ENCODE data around the gene MACROD1. TPM values are rescaled to one million over a fixed set of nuclear protein-coding genes. Genes with fewer than 3 reads are reported as not detected.

The MACROD1 gene
- total RNA-seq, 4 donors from 2014 or later: 30.6 to 45.0 (median 35.0) TPM

- Histone ChIP-seq H3K27me3 (no peaks in the 10 kb centered on the region), H3K27ac (peak overlapping the region; percentile 0 to 84 (median 43)), H3K9me3 (no peaks in the 10 kb centered on the region), H3K36me3 (no peaks in the 10 kb centered on the region), H3K4me3 (no peak overlapping the region), H3K4me1 (peaks cover 0 to 90% (median 31%) of the 10 kb centered on the region in 4 donors)
- TF ChIP-seq POLR2A (IDR thresholded peaks at IDR 0.05) (no peak), EP300 (IDR thresholded peaks at IDR 0.05) (no peak)
- TF ChIP-seq, protein P1, sequence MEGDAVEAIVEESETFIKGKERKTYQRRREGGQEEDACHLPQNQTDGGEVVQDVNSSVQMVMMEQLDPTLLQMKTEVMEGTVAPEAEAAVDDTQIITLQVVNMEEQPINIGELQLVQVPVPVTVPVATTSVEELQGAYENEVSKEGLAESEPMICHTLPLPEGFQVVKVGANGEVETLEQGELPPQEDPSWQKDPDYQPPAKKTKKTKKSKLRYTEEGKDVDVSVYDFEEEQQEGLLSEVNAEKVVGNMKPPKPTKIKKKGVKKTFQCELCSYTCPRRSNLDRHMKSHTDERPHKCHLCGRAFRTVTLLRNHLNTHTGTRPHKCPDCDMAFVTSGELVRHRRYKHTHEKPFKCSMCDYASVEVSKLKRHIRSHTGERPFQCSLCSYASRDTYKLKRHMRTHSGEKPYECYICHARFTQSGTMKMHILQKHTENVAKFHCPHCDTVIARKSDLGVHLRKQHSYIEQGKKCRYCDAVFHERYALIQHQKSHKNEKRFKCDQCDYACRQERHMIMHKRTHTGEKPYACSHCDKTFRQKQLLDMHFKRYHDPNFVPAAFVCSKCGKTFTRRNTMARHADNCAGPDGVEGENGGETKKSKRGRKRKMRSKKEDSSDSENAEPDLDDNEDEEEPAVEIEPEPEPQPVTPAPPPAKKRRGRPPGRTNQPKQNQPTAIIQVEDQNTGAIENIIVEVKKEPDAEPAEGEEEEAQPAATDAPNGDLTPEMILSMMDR (IDR thresholded peaks at IDR 0.05): no peak
- DNase-seq (ENCODE audit: low spot score in 2 of 2): no peak
- WGBS, 2 donors: 54 to 56% methylated on average over 7 of the region's 7 CpGs
Observed at GRCh38 chr11:64100782-64101353, 65.0 kb downstream of the MACROD1 start.

- H3K36me3 ChIP-seq: no peaks in the 10 kb centered on the region
- no peaks in the 10 kb centered on the region for H3K9me3 ChIP-seq
- no peaks in the 10 kb centered on the region for H3K27me3 ChIP-seq
- DNase-seq (ENCODE audit: low spot score in 2 of 2): no peak
- 82% methylated on average over 8 of the region's 8 CpGs for WGBS, 2 donors
- peak overlapping the region in 2 of 4 donors; percentile 81 to 84 for H3K27ac ChIP-seq
- H3K4me1 ChIP-seq: peaks cover 0 to 90% (median 34%) of the 10 kb centered on the region in 4 donors
- no peak overlapping the region for H3K4me3 ChIP-seq
- TF ChIP-seq EP300 (IDR thresholded peaks at IDR 0.05) (no peak), POLR2A (IDR thresholded peaks at IDR 0.05) (no peak)
- TF ChIP-seq, protein P1 (IDR thresholded peaks at IDR 0.05): no peak
Observed at GRCh38 chr11:64100360-64100759, 65.6 kb downstream of the MACROD1 start.

DNA sequence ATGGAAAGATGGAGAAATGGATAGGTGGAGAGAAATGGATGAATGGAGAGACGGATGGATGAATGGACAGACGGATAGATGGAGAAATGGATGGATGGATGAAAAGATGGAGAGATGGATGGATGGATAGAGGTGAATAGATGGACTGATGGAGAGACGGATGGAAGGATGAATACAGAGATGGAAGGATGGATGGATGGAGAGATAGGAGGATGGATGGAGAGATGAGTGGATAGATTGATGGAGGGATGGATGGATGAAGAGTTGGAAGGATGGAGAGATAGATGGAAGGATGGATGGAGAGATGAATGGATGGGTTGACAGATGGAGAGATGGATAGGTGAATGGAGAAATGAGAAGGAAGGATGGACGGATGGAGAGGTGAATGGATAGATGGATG is 66.5 kb downstream of the MACROD1 start:
- Histone ChIP-seq H3K27me3 (no peaks in the 10 kb centered on the region), H3K9me3 (no peaks in the 10 kb centered on the region), H3K4me3 (no peak overlapping the region), H3K36me3 (no peaks in the 10 kb centered on the region), H3K4me1 (peaks cover 0 to 90% (median 36%) of the 10 kb centered on the region in 4 donors), H3K27ac (peak overlapping the region in 2 of 4 donors; percentile 83 to 86)
- 73 to 97% methylated on average over 4 of the region's 4 CpGs for WGBS, 2 donors
- no peak for DNase-seq (ENCODE audit: low spot score in 2 of 2)
- TF ChIP-seq POLR2A (IDR thresholded peaks at IDR 0.05) (no peak), EP300 (IDR thresholded peaks at IDR 0.05) (no peak)
- TF ChIP-seq, protein P1 (IDR thresholded peaks at IDR 0.05): no peak

DNA sequence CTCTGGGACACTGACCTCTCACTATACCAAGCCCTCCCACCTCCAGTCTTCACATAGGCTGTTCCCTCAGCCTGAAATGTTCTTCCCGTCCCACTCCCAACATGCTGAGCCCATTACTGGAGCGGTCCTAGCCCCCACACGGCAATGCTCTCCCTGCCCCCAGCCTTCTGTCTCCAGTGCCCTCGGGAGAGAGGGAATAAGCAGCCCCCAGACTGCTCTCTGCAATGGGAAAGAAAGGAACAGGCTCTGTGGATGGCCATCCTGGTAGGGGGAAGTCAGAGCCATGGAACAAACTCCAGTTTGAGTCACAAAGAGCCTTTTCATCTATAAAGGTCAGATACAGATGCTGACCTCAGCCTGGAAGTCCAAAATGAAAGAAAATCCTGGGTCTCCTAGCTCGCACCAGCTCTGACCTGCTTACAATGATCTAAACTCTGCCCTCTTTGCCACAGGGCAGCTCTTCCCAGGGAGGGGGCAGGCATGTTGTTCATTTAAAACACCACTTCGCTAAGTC is 67.5 kb downstream of the MACROD1 start:
- Histone ChIP-seq H3K9me3 (no peaks in the 10 kb centered on the region), H3K27ac (peak overlapping the region; percentile 45 to 86 (median 68)), H3K4me1 (peaks cover 0 to 90% (median 41%) of the 10 kb centered on the region in 4 donors), H3K36me3 (no peaks in the 10 kb centered on the region), H3K27me3 (no peaks in the 10 kb centered on the region), H3K4me3 (no peak overlapping the region)
- no peak for TF ChIP-seq POLR2A (IDR thresholded peaks at IDR 0.05)
- TF ChIP-seq EP300 (IDR thresholded peaks at IDR 0.05): peak in 1 of 2 donors; percentile 41
- DNase-seq (ENCODE audit: low spot score in 2 of 2): no peak
- 42 to 48% methylated on average over 6 of the region's 6 CpGs for WGBS, 2 donors

- Histone ChIP-seq H3K27ac (peak overlapping the region; percentile 45 to 86 (median 68)), H3K9me3 (no peaks in the 10 kb centered on the region), H3K36me3 (no peaks in the 10 kb centered on the region), H3K4me1 (peaks cover 0 to 92% (median 47%) of the 10 kb centered on the region in 4 donors), H3K27me3 (no peaks in the 10 kb centered on the region), H3K4me3 (no peak overlapping the region)
- DNase-seq (ENCODE audit: low spot score in 2 of 2): no peak
- TF ChIP-seq, protein P1 (IDR thresholded peaks at IDR 0.05): no peak
- TF ChIP-seq EP300 (IDR thresholded peaks at IDR 0.05): peak in 1 of 2 donors; percentile 18
- WGBS, 2 donors: 56 to 61% methylated on average over 24 to 25 of the region's 25 CpGs
Observed at GRCh38 chr11:64097468-64098317, 68.2 kb downstream of the MACROD1 start.
